Esophagus muscularis mucosa (tissue), 4 donors: Measurements from ENCODE around the gene BRSK2. TPM values are rescaled to one million over a fixed set of nuclear protein-coding genes. Genes with fewer than 3 reads are reported as not detected.

Source experiments
- DNase-seq: peaks from one replicate; pipeline ENCODE4 v3.0.0-alpha.2; 2017; ENCODE audit errors: extremely low spot score
- H3K27ac ChIP-seq, 4 donors: fragments of 200-600 bp; sonication (generic); replicated peaks in 1 of 4; 1 replicate in 3 of 4; 2 replicates in 1 of 4; pipeline ENCODE4 v1.5.1; 2016 to 2019; ENCODE audit warnings: mild to moderate bottlenecking in 1 of 4
- H3K27me3 ChIP-seq, 4 donors: fragments of 200-600 bp; sonication (generic); one replicate each; pipeline versions ENCODE4 v1.5.1 to v1.6.0; 2016 to 2019
- H3K36me3 ChIP-seq, 4 donors: fragments of 200-600 bp; sonication (generic); one replicate each; pipeline ENCODE4 v1.5.1; 2016 to 2019
- H3K4me1 ChIP-seq, 4 donors: fragments of 200-600 bp; sonication (generic); one replicate each; pipeline ENCODE4 v1.5.1; 2016 to 2019
- H3K4me3 ChIP-seq, 4 donors: fragments of 200-600 bp; sonication (generic); 1 replicate in 2 of 4; 2 replicates in 2 of 4; pipeline ENCODE4 v1.5.1; 2016 to 2019; ENCODE audit warnings: mild to moderate bottlenecking in 4 of 4, moderate library complexity in 1 of 4
- H3K9me3 ChIP-seq, 4 donors: fragments of 200-600 bp; sonication (generic); 1 replicate in 3 of 4; 2 replicates in 1 of 4; pipeline ENCODE4 v1.5.1; 2016 to 2019
- EP300 ChIP-seq: sonication (generic); formaldehyde crosslinking; IDR thresholded peaks from one replicate; pipeline ENCODE4 v1.6.1; 2017; ENCODE audit warnings: antibody characterized with exemption
- POLR2A ChIP-seq: fragments of 450-650 bp; IDR thresholded peaks from one replicate; pipeline ENCODE4 v1.6.1; 2017; ENCODE audit warnings: antibody characterized with exemption, moderate library complexity, mild to moderate bottlenecking, low read depth
- POLR2AphosphoS5 ChIP-seq, 2 donors: sonication (generic); formaldehyde crosslinking; IDR thresholded peaks; one replicate each; pipeline ENCODE4 v1.6.1; 2017; ENCODE audit warnings: antibody characterized with exemption in 2 of 2
- WGBS: methylation state at CpG from one replicate; pipeline ENCODE4 v1.1.5; 2018; 5-methylcytosine and 5-hydroxymethylcytosine counted together
- intact Hi-C: fragments of 100-400 bp; cut with DNase I; formaldehyde crosslinking; loops from one replicate; pipeline ENCODE4 v1.15.1; 2023
- total RNA-seq, 4 donors: library from RNA; depleted of rRNA; stranded (reverse); fragments of >200 nt; gene quantifications; one replicate each; pipeline versions ENCODE4 v1.1.0 to v1.2.1, GENCODE V29; 2016
- TF ChIP-seq, protein P1 (sequence below), 3 experiments: fragments of 200-600 bp in 2 of 3; fragments of 450-650 bp in 1 of 3; sonication (generic) in 2 of 3; IDR thresholded peaks; one replicate each; pipeline ENCODE4 v1.5.1; 2017 to 2019; ENCODE audit warnings: antibody characterized with exemption in 3 of 3, mild to moderate bottlenecking in 2 of 3, moderate library complexity in 1 of 3

The BRSK2 gene
- total RNA-seq, 4 donors from 2014 or later = 1.0 to 3.3 (median 2.8) TPM

DNA sequence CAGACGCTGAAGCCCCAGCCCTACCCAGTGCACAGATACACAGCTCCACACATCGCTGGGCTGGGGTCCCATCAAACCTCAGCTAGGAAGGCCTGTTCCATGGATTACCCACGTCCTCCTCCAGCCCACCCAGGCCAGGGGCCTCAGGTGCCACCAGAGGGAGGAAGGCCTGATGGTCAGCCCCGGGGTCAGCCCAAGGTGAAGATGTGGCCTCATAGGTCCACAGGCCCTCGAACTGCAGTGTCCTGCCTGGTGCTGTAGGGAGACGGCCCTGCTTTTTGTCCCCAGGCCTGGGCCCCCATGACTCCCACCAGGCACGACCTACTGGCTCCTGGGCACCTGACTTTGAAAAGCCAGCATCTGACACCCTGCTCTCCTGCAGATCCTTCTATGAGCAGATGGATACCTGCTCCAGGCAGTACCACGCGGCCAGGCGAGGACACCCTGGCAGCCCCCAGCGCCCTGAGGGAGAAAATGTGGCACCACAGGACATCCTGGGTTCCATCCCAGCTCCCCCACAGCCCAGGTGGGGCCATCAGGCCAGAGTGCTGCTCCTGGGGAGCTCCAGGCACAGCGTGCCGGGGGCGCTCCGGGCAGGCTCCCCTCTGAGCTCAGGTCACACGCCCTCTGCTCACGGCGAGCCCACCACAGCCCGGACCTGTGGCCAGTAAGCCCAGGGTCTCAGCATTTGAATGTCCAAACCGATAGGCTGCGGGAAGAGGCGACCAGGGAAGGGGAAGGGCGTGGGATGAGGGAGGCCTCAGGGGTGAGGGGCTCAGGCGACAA lies 112.6 kb downstream of the BRSK2 start:
- TF ChIP-seq, protein P1, sequence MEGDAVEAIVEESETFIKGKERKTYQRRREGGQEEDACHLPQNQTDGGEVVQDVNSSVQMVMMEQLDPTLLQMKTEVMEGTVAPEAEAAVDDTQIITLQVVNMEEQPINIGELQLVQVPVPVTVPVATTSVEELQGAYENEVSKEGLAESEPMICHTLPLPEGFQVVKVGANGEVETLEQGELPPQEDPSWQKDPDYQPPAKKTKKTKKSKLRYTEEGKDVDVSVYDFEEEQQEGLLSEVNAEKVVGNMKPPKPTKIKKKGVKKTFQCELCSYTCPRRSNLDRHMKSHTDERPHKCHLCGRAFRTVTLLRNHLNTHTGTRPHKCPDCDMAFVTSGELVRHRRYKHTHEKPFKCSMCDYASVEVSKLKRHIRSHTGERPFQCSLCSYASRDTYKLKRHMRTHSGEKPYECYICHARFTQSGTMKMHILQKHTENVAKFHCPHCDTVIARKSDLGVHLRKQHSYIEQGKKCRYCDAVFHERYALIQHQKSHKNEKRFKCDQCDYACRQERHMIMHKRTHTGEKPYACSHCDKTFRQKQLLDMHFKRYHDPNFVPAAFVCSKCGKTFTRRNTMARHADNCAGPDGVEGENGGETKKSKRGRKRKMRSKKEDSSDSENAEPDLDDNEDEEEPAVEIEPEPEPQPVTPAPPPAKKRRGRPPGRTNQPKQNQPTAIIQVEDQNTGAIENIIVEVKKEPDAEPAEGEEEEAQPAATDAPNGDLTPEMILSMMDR (IDR thresholded peaks at IDR 0.05) = no peak
- TF ChIP-seq POLR2AphosphoS5 (IDR thresholded peaks at IDR 0.05) (no peak), EP300 (no peak), POLR2A (no peak)
- H3K36me3 ChIP-seq = peaks cover 0 to 16% (median 6%) of the 10 kb centered on the region in 4 donors
- H3K27ac ChIP-seq = peak overlapping the region in 3 of 4 donors; percentile 25 to 51 (median 29)
- WGBS = 76% methylated on average over 20 of the region's 24 CpGs
- H3K4me3 ChIP-seq = no peak overlapping the region
- peaks cover 67 to 86% (median 80%) of the 10 kb centered on the region in 4 donors for H3K4me1 ChIP-seq
- no peak for DNase-seq
- no peaks in the 10 kb centered on the region for H3K27me3 ChIP-seq
- no peaks in the 10 kb centered on the region for H3K9me3 ChIP-seq
- intact Hi-C loops = no loop called here

DNA sequence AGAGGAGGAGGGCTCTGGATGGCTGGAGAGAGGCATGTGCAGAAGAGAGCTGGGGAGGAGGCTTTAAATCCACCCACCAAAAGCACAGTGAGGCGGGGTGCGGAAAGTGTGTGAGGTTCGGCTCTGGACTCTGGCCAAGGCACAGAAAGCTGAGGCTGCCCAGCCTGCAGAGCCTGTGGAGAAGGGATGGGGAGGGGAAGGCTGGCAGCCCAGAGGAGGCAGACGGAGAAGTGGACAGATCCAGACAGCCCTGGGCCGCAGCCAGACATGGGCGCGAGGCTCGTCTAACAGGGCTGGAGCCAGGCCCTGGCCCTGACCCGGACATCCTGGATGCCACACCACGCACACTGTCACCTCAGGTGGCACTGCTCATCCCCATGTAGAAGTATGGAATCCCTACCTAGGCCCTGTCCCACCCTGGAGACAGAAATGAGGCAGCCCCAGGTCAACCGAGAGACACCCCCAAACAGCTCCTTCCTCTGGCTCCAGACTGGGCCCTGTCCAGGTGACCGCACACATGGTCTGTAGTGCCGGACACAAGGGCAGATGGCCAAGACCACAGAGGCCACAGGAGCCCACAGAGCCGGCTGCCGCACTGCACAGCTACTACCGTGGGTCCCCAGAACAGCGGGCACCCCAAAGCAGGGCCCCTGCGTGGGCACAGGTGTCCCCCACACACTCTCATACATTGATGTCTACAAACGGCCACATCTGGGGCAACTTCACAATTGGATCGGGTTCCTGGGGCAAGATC lies 113.4 kb downstream of the BRSK2 start:
- Histone ChIP-seq H3K36me3 (peaks cover 0 to 16% (median 6%) of the 10 kb centered on the region in 4 donors), H3K4me3 (no peak overlapping the region), H3K27ac (peak overlapping the region; percentile 25 to 73 (median 40)), H3K4me1 (peaks cover 71 to 88% (median 81%) of the 10 kb centered on the region in 4 donors), H3K9me3 (no peaks in the 10 kb centered on the region), H3K27me3 (no peaks in the 10 kb centered on the region)
- DNase-seq = no peak
- no peak for TF ChIP-seq POLR2AphosphoS5 (IDR thresholded peaks at IDR 0.05)
- no peak for TF ChIP-seq POLR2A
- TF ChIP-seq EP300 = no peak
- TF ChIP-seq, protein P1 (IDR thresholded peaks at IDR 0.05) = no peak
- WGBS = 48% methylated on average over 19 of the region's 20 CpGs
- intact Hi-C loops = no loop called here

- Histone ChIP-seq H3K27me3 (no peaks in the 10 kb centered on the region), H3K9me3 (no peaks in the 10 kb centered on the region), H3K36me3 (peaks cover 0 to 16% (median 6%) of the 10 kb centered on the region in 4 donors), H3K4me3 (no peak overlapping the region), H3K27ac (peak overlapping the region; percentile 25 to 73 (median 40)), H3K4me1 (peaks cover 76 to 90% (median 86%) of the 10 kb centered on the region in 4 donors)
- TF ChIP-seq EP300 (no peak), POLR2A (no peak)
- intact Hi-C loops = no loop called here
- 76% methylated on average over 7 of the region's 14 CpGs for WGBS
- no peak for DNase-seq
These were observed 114.0 kb downstream of the BRSK2 start for GRCh38 chr11:1503708-1504104.

- H3K36me3 ChIP-seq = peaks cover 0 to 16% (median 5%) of the 10 kb centered on the region in 4 donors
- no peaks in the 10 kb centered on the region for H3K27me3 ChIP-seq
- DNase-seq = no peak
- peaks cover 81 to 94% (median 90%) of the 10 kb centered on the region in 4 donors for H3K4me1 ChIP-seq
- TF ChIP-seq, protein P1 (IDR thresholded peaks at IDR 0.05) = no peak
- TF ChIP-seq EP300 (no peak), POLR2A (no peak), POLR2AphosphoS5 (IDR thresholded peaks at IDR 0.05) (no peak)
- intact Hi-C loops = no loop called here
- H3K4me3 ChIP-seq = no peak overlapping the region
- 79% methylated on average over 9 of the region's 9 CpGs for WGBS
- no peaks in the 10 kb centered on the region for H3K9me3 ChIP-seq
- H3K27ac ChIP-seq = peak overlapping the region in 2 of 4 donors; percentile 27 to 29
These were observed 114.4 kb downstream of the BRSK2 start for GRCh38 chr11:1504138-1504537.
